ENCODE measurements around the gene ADM. TPM values are rescaled to one million over a fixed set of nuclear protein-coding genes. Genes with fewer than 3 reads are reported as not detected.

The ADM gene
- total and polyA plus RNA-seq, 2 experiments from 2014 or later, result 75.8 to 95.9 TPM

DNA sequence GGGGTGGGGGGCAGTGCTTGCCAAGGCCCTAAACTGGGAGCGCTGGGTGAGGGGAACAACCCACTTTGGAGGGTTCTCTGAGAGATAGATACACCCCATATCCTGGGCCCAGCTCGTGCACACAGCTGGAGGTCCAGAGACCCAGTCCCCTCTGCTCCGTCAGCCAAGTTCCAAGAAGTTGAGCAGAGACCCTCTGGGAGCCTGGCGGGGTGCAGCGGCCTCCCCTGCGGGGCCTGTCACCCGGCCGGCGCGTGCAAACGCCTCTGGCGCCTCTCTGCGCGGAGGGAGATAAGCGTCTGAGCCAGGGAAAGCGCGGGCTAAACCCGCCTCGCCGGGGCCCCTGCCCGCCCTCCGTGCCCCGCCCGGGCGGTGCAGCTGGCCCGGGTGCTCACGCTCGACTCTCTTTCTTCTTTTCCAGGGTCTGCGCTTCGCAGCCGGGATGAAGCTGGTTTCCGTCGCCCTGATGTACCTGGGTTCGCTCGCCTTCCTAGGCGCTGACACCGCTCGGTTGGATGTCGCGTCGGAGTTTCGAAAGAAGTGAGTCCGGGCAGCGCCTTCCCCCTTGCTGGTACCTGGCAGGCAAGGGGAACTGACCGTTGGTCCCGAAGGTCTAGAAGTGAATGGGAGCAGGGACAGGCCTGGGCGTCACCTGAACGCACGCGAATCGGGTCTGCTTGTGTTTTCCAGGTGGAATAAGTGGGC is 540 bp downstream of the ADM start:
- Histone ChIP-seq H3K79me2 (replicated peaks; ENCODE audit: insufficient read depth) (peaks cover 23% of the 10 kb centered on the region), H4K20me1 (replicated peaks; ENCODE audit: insufficient read depth) (peaks cover 5% of the 10 kb centered on the region; the same call in 1 of the 2 replicates), H3K4me1 (ENCODE audit: insufficient read depth) (peaks cover 30% of the 10 kb centered on the region), H3K27me3 (ENCODE audit: insufficient read depth) (peaks cover 76% of the 10 kb centered on the region), H3K4me3 (peak overlapping the region; percentile 92), H3K9me2 (ENCODE audit: insufficient read depth) (no peaks in the 10 kb centered on the region), H2AFZ (0 out of 2 replicates have a peak overlapping the region, but pooled peaks have one; percentile 19), H3K27ac (ENCODE audit: low read depth) (no peak overlapping the region), H3K36me3 (ENCODE audit: insufficient read depth) (no peaks in the 10 kb centered on the region), H3K4me2 (peak overlapping the region; percentile 69), H3F3A (replicated peaks; ENCODE audit: low read depth) (peaks cover 21% of the 10 kb centered on the region)
- Mint-ChIP-seq H3K36me3 (ENCODE audit: low read depth) (peaks cover 42% of the 10 kb centered on the region), H3K4me1 (peaks cover 35% of the 10 kb centered on the region), H3K4me3 (peak overlapping the region; percentile 79), H3K27me3 (ENCODE audit: insufficient read depth, low read depth, poor library complexity) (peaks cover 57% of the 10 kb centered on the region), H3K27ac (peak overlapping the region; percentile 93; the same call in 1 of the 2 replicates), H3K9me3 (peaks cover 8% of the 10 kb centered on the region)
- ATAC-seq, result peak; percentile 0; the same call in 2 of the 3 replicates
- TF ChIP-seq POLR2AphosphoS5 (IDR thresholded peaks at IDR 0.05; ENCODE audit: low read depth) (peak; percentile 29; the same call in 1 of the 2 replicates), CREB1 (CRISPR knock-in tag; IDR thresholded peaks at IDR 0.05; ENCODE audit: low read depth) (0 out of 2 replicates have a peak, but pooled peaks have one; percentile 7)
- TF ChIP-seq, protein P1, sequence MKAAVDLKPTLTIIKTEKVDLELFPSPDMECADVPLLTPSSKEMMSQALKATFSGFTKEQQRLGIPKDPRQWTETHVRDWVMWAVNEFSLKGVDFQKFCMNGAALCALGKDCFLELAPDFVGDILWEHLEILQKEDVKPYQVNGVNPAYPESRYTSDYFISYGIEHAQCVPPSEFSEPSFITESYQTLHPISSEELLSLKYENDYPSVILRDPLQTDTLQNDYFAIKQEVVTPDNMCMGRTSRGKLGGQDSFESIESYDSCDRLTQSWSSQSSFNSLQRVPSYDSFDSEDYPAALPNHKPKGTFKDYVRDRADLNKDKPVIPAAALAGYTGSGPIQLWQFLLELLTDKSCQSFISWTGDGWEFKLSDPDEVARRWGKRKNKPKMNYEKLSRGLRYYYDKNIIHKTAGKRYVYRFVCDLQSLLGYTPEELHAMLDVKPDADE (IDR thresholded peaks at IDR 0.05), result no peak
- TF ChIP-seq, protein P2, sequence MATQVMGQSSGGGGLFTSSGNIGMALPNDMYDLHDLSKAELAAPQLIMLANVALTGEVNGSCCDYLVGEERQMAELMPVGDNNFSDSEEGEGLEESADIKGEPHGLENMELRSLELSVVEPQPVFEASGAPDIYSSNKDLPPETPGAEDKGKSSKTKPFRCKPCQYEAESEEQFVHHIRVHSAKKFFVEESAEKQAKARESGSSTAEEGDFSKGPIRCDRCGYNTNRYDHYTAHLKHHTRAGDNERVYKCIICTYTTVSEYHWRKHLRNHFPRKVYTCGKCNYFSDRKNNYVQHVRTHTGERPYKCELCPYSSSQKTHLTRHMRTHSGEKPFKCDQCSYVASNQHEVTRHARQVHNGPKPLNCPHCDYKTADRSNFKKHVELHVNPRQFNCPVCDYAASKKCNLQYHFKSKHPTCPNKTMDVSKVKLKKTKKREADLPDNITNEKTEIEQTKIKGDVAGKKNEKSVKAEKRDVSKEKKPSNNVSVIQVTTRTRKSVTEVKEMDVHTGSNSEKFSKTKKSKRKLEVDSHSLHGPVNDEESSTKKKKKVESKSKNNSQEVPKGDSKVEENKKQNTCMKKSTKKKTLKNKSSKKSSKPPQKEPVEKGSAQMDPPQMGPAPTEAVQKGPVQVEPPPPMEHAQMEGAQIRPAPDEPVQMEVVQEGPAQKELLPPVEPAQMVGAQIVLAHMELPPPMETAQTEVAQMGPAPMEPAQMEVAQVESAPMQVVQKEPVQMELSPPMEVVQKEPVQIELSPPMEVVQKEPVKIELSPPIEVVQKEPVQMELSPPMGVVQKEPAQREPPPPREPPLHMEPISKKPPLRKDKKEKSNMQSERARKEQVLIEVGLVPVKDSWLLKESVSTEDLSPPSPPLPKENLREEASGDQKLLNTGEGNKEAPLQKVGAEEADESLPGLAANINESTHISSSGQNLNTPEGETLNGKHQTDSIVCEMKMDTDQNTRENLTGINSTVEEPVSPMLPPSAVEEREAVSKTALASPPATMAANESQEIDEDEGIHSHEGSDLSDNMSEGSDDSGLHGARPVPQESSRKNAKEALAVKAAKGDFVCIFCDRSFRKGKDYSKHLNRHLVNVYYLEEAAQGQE (IDR thresholded peaks at IDR 0.05; ENCODE audit: unreplicated experiment), result no peak
- DNase-seq (ENCODE audit: low spot score), result peak; percentile 51

DNA sequence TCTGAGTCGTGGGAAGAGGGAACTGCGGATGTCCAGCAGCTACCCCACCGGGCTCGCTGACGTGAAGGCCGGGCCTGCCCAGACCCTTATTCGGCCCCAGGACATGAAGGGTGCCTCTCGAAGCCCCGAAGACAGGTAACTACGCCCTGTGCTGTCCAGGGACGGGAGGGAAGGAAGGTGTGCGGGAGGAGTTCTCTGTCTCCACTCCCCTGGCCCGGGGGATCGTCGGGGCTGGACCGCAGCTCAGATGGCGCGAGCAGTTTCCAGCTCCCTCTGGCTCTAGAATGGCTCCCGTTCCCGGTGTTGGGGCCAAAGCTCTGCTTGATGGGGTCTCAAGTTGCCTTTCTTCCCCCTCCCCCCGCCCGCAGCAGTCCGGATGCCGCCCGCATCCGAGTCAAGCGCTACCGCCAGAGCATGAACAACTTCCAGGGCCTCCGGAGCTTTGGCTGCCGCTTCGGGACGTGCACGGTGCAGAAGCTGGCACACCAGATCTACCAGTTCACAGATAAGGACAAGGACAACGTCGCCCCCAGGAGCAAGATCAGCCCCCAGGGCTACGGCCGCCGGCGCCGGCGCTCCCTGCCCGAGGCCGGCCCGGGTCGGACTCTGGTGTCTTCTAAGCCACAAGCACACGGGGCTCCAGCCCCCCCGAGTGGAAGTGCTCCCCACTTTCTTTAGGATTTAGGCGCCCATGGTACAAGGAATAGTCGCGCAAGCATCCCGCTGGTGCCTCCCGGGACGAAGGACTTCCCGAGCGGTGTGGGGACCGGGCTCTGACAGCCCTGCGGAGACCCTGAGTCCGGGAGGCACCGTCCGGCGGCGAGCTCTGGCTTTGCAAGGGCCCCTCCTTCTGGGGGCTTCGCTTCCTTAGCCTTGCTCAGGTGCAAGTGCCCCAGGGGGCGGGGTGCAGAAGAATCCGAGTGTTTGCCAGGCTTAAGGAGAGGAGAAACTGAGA is 1.4 kb downstream of the ADM start:
- no peak; the same call in 2 of the 3 replicates for ATAC-seq
- Histone ChIP-seq H3K79me2 (replicated peaks; ENCODE audit: insufficient read depth) (peaks cover 23% of the 10 kb centered on the region), H3K27me3 (ENCODE audit: insufficient read depth) (peaks cover 68% of the 10 kb centered on the region), H3K27ac (ENCODE audit: low read depth) (no peak overlapping the region), H3K4me2 (peak overlapping the region; percentile 69), H4K20me1 (replicated peaks; ENCODE audit: insufficient read depth) (peaks cover 5% of the 10 kb centered on the region; the same call in 1 of the 2 replicates), H3K4me1 (ENCODE audit: insufficient read depth) (peaks cover 26% of the 10 kb centered on the region), H3K4me3 (peak overlapping the region; percentile 92), H3F3A (replicated peaks; ENCODE audit: low read depth) (peaks cover 21% of the 10 kb centered on the region), H2AFZ (no peak overlapping the region), H3K36me3 (ENCODE audit: insufficient read depth) (no peaks in the 10 kb centered on the region), H3K9me2 (ENCODE audit: insufficient read depth) (no peaks in the 10 kb centered on the region)
- Mint-ChIP-seq H3K36me3 (ENCODE audit: low read depth) (peaks cover 39% of the 10 kb centered on the region), H3K4me1 (peaks cover 36% of the 10 kb centered on the region), H3K9me3 (peaks cover 8% of the 10 kb centered on the region), H3K4me3 (peak overlapping the region; percentile 79), H3K27me3 (ENCODE audit: insufficient read depth, low read depth, poor library complexity) (peaks cover 50% of the 10 kb centered on the region), H3K27ac (peak overlapping the region; percentile 84)
- TF ChIP-seq POLR2AphosphoS5 (IDR thresholded peaks at IDR 0.05; ENCODE audit: low read depth) (peak; percentile 35; the same call in 1 of the 2 replicates), ZNF114 (CRISPR knock-in tag; IDR thresholded peaks at IDR 0.05) (no peak), EZH2phosphoT487 (IDR thresholded peaks at IDR 0.05; ENCODE audit: unreplicated experiment) (no peak), EZH2 (IDR thresholded peaks at IDR 0.05; ENCODE audit: low read depth, unreplicated experiment) (peak; percentile 61)
- TF ChIP-seq, protein P3, sequence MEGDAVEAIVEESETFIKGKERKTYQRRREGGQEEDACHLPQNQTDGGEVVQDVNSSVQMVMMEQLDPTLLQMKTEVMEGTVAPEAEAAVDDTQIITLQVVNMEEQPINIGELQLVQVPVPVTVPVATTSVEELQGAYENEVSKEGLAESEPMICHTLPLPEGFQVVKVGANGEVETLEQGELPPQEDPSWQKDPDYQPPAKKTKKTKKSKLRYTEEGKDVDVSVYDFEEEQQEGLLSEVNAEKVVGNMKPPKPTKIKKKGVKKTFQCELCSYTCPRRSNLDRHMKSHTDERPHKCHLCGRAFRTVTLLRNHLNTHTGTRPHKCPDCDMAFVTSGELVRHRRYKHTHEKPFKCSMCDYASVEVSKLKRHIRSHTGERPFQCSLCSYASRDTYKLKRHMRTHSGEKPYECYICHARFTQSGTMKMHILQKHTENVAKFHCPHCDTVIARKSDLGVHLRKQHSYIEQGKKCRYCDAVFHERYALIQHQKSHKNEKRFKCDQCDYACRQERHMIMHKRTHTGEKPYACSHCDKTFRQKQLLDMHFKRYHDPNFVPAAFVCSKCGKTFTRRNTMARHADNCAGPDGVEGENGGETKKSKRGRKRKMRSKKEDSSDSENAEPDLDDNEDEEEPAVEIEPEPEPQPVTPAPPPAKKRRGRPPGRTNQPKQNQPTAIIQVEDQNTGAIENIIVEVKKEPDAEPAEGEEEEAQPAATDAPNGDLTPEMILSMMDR (conservative IDR thresholded peaks at IDR 0.05; ENCODE audit: low read depth in 2 of 2), result 0 out of 4 replicates have a peak, but pooled peaks of 1 of the 2 experiments have one; percentile 23
- peak; percentile 75 for DNase-seq (ENCODE audit: low spot score)
